ENCODE data around the gene PBX1.

Gene PBX1

GRCh38 chr1:164515231-164515630 lies 43.8 kb upstream of the PBX1 start:
- no peak overlapping the region for H3K4me2 ChIP-seq (ENCODE audit: insufficient read depth, low read length)
- no peaks in the 10 kb centered on the region for H3K79me2 ChIP-seq (ENCODE audit: insufficient read depth, low read length)
- no peaks in the 10 kb centered on the region for H3K9me3 ChIP-seq (ENCODE audit: insufficient read depth, low read length, severe bottlenecking)
- DNase-seq (no peak), ATAC-seq (ENCODE audit: insufficient read depth, low read depth) (no peak)
- H2AFZ ChIP-seq (ENCODE audit: low read depth, low read length), result no peak overlapping the region
- no peak overlapping the region for H3K27ac ChIP-seq (ENCODE audit: low read length)
- no peaks in the 10 kb centered on the region for H3K27me3 ChIP-seq (ENCODE audit: insufficient read depth, low read length, poor library complexity)
- H3K9ac ChIP-seq (ENCODE audit: low read depth, low read length), result no peak overlapping the region
- TF ChIP-seq CTCF (IDR thresholded peaks at IDR 0.05; ENCODE audit: borderline replicate concordance, extremely low read depth, low read length, poor library complexity, severe bottlenecking) (no peak), EZH2 (IDR thresholded peaks at IDR 0.05; ENCODE audit: borderline replicate concordance, low read depth, low read length, severe bottlenecking) (no peak)
- H3K36me3 ChIP-seq (ENCODE audit: insufficient read depth, low read length), result no peaks in the 10 kb centered on the region
- H3K4me3 ChIP-seq (ENCODE audit: low read depth in 1 of 2, low read length in 2 of 2), result no peak overlapping the region
- H4K20me1 ChIP-seq (ENCODE audit: insufficient read depth, low read length), result no peaks in the 10 kb centered on the region
- no peaks in the 10 kb centered on the region for H3K4me1 ChIP-seq (ENCODE audit: insufficient read depth, low read length)

- Histone ChIP-seq H3K4me3 (ENCODE audit: low read depth in 1 of 2, low read length in 2 of 2) (no peak overlapping the region), H3K27me3 (ENCODE audit: insufficient read depth, low read length, poor library complexity) (no peaks in the 10 kb centered on the region), H3K4me2 (ENCODE audit: insufficient read depth, low read length) (no peak overlapping the region), H4K20me1 (ENCODE audit: insufficient read depth, low read length) (no peaks in the 10 kb centered on the region), H3K79me2 (ENCODE audit: insufficient read depth, low read length) (no peaks in the 10 kb centered on the region), H3K9ac (ENCODE audit: low read depth, low read length) (no peak overlapping the region), H3K9me3 (ENCODE audit: insufficient read depth, low read length, severe bottlenecking) (no peaks in the 10 kb centered on the region), H3K27ac (ENCODE audit: low read length) (no peak overlapping the region), H2AFZ (ENCODE audit: low read depth, low read length) (no peak overlapping the region), H3K36me3 (ENCODE audit: insufficient read depth, low read length) (no peaks in the 10 kb centered on the region), H3K4me1 (ENCODE audit: insufficient read depth, low read length) (no peaks in the 10 kb centered on the region)
- TF ChIP-seq CTCF (IDR thresholded peaks at IDR 0.05; ENCODE audit: borderline replicate concordance, extremely low read depth, low read length, poor library complexity, severe bottlenecking) (no peak), EZH2 (IDR thresholded peaks at IDR 0.05; ENCODE audit: borderline replicate concordance, low read depth, low read length, severe bottlenecking) (no peak)
- ATAC-seq (ENCODE audit: insufficient read depth, low read depth) (no peak), DNase-seq (no peak)
Measured at GRCh38 chr1:164515711-164516331, 43.2 kb upstream of the PBX1 start.

- Histone ChIP-seq H3K4me3 (ENCODE audit: low read depth in 1 of 2, low read length in 2 of 2) (no peak overlapping the region), H3K36me3 (ENCODE audit: insufficient read depth, low read length) (no peaks in the 10 kb centered on the region), H4K20me1 (ENCODE audit: insufficient read depth, low read length) (no peaks in the 10 kb centered on the region), H3K79me2 (ENCODE audit: insufficient read depth, low read length) (no peaks in the 10 kb centered on the region), H3K4me2 (ENCODE audit: insufficient read depth, low read length) (no peak overlapping the region), H3K4me1 (ENCODE audit: insufficient read depth, low read length) (no peaks in the 10 kb centered on the region), H3K9ac (ENCODE audit: low read depth, low read length) (no peak overlapping the region), H3K27me3 (ENCODE audit: insufficient read depth, low read length, poor library complexity) (no peaks in the 10 kb centered on the region), H3K27ac (ENCODE audit: low read length) (no peak overlapping the region), H3K9me3 (ENCODE audit: insufficient read depth, low read length, severe bottlenecking) (no peaks in the 10 kb centered on the region), H2AFZ (ENCODE audit: low read depth, low read length) (no peak overlapping the region)
- TF ChIP-seq EZH2 (IDR thresholded peaks at IDR 0.05; ENCODE audit: borderline replicate concordance, low read depth, low read length, severe bottlenecking) (no peak), CTCF (IDR thresholded peaks at IDR 0.05; ENCODE audit: borderline replicate concordance, extremely low read depth, low read length, poor library complexity, severe bottlenecking) (no peak)
- no peak for ATAC-seq (ENCODE audit: insufficient read depth, low read depth)
- no peak for DNase-seq
Measured at GRCh38 chr1:164516591-164516990, 42.4 kb upstream of the PBX1 start.

Data from DND-41 (cell line).